AG04450 (cell line): Measurements from ENCODE around the gene CNKSR3. TPM values are rescaled to one million over a fixed set of nuclear protein-coding genes. Genes with fewer than 3 reads are reported as not detected.

ENCODE experiments used
- CTCF ChIA-PET: fragments of 300-600, 350-600 bp; formaldehyde crosslinking; extraction: SDS; loops from one replicate; lab custom pipeline; 2022; ENCODE audit warnings: antibody characterized with exemption, inconsistent platforms; lab: Charles Lee
- POLR2A ChIA-PET: fragments of 350-600 bp; formaldehyde crosslinking; extraction: SDS; loops from one replicate; lab custom pipeline; 2021; ENCODE audit warnings: antibody characterized with exemption, inconsistent platforms; lab: Yijun Ruan, JAX
- DNase-seq: peaks from one replicate; pipeline ENCODE4 v3.0.0-alpha.2; 2011; ENCODE audit warnings: low read depth, low spot score
- H3K27ac ChIP-seq: one replicate; pipeline ENCODE4 v1.5.1; 2012; ENCODE audit warnings: low read depth, low read length, control low read depth
- H3K27me3 ChIP-seq: one replicate; pipeline ENCODE4 v1.6.0; 2012; ENCODE audit warnings: low read length; ENCODE audit not compliant: control insufficient read depth, insufficient read depth
- H3K4me3 ChIP-seq: 2 replicates; pipeline ENCODE4 v1.5.1; 2011; ENCODE audit warnings: mild to moderate bottlenecking, low read depth, low read length, control low read depth
- H3K9me3 ChIP-seq: 2 replicates; pipeline ENCODE4 v1.5.1; 2012; ENCODE audit warnings: low read length; ENCODE audit not compliant: control insufficient read depth, insufficient read depth
- polyA plus RNA-seq: library from polyadenylated mRNA; depleted of rRNA; stranded (reverse); fragments of >200 nt; gene quantifications from 2 replicates; pipeline ENCODE4 v1.2.3, GENCODE V29; 2011
- TF ChIP-seq, protein P1 (sequence below): IDR thresholded peaks from 2 replicates; pipeline ENCODE4 v1.5.1; 2011; ENCODE audit warnings: low read depth, low read length, control low read depth, inconsistent platforms

CNKSR3 gene
- polyA plus RNA-seq, 1 experiment, result 8.6 TPM

DNA sequence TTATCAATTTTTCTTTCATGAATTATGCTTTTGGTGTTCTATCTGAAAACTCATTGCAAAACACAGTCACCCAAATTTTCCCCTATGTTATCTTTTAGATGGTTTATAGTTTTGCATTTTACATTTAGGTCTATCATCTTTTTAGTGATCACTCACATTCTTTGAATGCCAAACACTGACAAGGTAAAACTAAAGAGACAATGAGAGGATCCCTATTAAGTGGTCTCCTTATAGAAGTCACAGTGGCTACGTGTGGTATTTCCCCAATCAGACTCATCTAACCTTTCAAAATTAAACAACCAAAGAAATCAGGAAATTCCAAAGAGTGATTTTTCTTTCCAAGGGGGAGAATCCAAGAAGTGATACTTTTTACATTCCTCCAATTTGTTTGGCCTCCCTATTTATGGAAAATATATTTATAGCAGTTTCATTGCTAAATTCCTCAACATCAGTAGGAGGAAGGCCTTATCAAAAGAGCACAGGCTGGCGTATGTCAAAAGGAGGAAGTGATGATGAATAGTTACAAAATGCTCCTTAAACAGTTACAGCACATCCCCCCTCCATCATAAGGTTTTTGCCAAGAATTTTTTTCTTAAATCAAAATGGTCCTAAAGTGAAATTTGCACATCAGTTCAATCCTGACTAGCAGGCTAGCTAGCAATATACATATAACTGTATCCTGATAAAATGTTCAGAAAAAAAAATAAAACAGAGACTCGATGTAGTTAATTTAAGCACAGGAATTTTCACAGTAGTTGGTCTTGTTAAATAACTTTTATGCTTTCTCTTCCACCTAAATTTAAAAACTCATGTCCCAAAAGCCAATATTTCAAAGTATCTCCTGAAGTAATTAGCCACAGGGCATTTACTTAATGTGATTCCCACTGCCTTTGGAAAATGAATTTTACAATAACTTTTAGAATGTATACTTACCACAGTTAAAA, 77.7 kb downstream of the CNKSR3 start:
- no peak for DNase-seq
- Histone ChIP-seq H3K27me3 (no peaks in the 10 kb centered on the region), H3K27ac (no peak overlapping the region), H3K9me3 (no peaks in the 10 kb centered on the region; the same call in 1 of the 2 replicates), H3K4me3 (no peak overlapping the region)
- POLR2A ChIA-PET, result no interaction called here
- CTCF ChIA-PET, result interaction anchor here (0.5 to 0.6 kb wide), 2 partner anchors 13 to 21 kb away, joined by 3 to 6 read pairs; no protein-coding TSS in a partner anchor
- TF ChIP-seq, protein P1, sequence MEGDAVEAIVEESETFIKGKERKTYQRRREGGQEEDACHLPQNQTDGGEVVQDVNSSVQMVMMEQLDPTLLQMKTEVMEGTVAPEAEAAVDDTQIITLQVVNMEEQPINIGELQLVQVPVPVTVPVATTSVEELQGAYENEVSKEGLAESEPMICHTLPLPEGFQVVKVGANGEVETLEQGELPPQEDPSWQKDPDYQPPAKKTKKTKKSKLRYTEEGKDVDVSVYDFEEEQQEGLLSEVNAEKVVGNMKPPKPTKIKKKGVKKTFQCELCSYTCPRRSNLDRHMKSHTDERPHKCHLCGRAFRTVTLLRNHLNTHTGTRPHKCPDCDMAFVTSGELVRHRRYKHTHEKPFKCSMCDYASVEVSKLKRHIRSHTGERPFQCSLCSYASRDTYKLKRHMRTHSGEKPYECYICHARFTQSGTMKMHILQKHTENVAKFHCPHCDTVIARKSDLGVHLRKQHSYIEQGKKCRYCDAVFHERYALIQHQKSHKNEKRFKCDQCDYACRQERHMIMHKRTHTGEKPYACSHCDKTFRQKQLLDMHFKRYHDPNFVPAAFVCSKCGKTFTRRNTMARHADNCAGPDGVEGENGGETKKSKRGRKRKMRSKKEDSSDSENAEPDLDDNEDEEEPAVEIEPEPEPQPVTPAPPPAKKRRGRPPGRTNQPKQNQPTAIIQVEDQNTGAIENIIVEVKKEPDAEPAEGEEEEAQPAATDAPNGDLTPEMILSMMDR, result no peak

DNA sequence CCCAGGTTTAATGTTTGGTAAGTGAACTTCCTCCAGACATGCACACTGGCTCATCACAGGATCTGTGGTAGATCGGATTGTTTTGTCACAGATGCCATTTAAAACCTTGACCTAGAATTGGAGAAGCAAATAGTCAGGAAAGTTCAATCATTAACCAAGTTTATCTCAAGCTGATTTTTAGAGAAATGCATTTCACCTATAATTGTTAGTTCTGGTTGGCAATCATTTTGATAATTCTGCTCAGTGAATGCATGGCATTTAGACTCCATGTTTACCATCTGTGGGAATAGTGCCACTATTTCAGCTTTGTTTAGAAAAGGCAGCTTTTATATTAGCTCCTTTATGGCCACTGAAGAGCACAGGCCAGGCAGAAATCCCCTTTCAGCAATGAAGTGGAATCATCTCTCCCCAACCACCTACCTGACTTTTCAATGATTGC, 80.0 kb downstream of the CNKSR3 start:
- POLR2A ChIA-PET, result no interaction called here
- H3K9me3 ChIP-seq, result no peaks in the 10 kb centered on the region; the same call in 1 of the 2 replicates
- DNase-seq, result no peak
- TF ChIP-seq, protein P1, result no peak
- CTCF ChIA-PET, result no interaction called here
- H3K27ac ChIP-seq, result no peak overlapping the region
- H3K4me3 ChIP-seq, result no peak overlapping the region
- H3K27me3 ChIP-seq, result no peaks in the 10 kb centered on the region

DNA sequence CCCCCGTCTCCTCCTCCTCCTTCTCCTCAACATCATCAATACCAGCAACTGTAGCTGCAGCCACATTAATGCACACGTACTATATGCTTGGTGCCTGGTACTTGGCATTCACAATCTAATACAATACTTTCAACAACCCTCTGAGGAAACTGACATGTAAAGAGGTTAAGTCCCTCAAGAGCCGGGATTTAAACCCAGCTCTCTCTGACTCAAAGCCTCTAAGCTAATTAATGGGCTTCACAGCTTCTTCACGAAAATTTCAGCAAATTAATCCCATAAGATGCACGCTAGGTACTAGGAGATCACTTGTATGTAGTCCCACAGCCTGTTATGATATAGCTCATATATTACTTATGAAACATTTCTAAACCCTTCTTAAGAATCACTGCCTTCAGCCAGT, 80.8 kb downstream of the CNKSR3 start:
- no peaks in the 10 kb centered on the region for H3K9me3 ChIP-seq
- no peak overlapping the region for H3K4me3 ChIP-seq
- no peaks in the 10 kb centered on the region for H3K27me3 ChIP-seq
- H3K27ac ChIP-seq, result no peak overlapping the region
- ChIA-PET CTCF (interaction anchor here (0.9 to 1.3 kb wide), 2 partner anchors 71 to 275 kb away, joined by 3 to 4 read pairs; no protein-coding TSS in a partner anchor), POLR2A (no interaction called here)
- TF ChIP-seq, protein P1, result no peak
- DNase-seq, result no peak

DNA sequence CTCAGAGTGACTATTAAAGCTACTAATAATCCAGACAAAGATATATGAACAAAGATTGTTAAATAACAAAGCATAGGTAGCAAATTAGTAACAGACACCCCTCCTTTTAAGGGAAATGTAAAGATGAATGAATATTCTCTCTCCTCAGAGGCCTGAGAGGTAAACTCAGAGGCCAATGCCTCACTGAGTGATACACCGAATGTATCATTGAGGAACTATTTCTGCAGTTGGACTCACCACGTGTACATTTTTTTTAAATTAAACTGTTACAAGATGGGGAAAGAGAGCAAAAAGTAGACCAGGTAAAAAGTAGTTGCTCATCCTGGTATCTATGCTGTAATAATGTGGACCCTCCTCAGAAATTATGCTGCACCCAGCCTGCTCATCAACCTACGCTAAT, 81.6 kb downstream of the CNKSR3 start:
- TF ChIP-seq, protein P1, result no peak
- no peak for DNase-seq
- CTCF ChIA-PET, result interaction anchor here (0.9 to 1.3 kb wide), 2 partner anchors 71 to 274 kb away, joined by 3 to 4 read pairs; no protein-coding TSS in a partner anchor
- POLR2A ChIA-PET, result no interaction called here
- H3K9me3 ChIP-seq, result no peaks in the 10 kb centered on the region
- no peaks in the 10 kb centered on the region for H3K27me3 ChIP-seq
- no peak overlapping the region for H3K27ac ChIP-seq
- H3K4me3 ChIP-seq, result no peak overlapping the region

DNA sequence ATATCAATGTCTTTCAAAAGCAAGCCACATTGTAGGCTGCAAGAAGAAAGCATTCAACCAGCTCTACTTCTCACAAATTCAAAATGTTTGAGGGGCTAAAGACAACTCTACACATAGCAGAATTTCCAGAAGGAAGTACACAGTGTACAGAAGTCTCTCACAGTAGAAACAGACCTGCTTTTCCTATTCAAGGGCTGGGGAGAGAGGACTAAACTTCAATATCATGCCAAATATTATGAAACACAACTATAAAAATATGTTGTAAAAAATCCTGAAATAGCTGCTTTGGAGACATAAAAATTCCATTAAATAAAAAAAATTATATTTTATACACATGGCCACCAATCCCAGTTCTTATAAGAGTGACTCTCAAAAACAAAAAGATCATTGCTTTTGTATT, 83.0 kb downstream of the CNKSR3 start:
- Histone ChIP-seq H3K4me3 (no peak overlapping the region), H3K27me3 (no peaks in the 10 kb centered on the region), H3K9me3 (no peaks in the 10 kb centered on the region), H3K27ac (no peak overlapping the region)
- DNase-seq, result no peak
- POLR2A ChIA-PET, result interaction anchor here (0.7 kb wide), 1 partner anchor 16 kb away, joined by 3 read pairs; no protein-coding TSS in a partner anchor
- TF ChIP-seq, protein P1, result no peak
- CTCF ChIA-PET, result interaction anchor here (0.6 to 1.4 kb wide), 2 partner anchors 16 to 73 kb away, joined by 3 to 4 read pairs; no protein-coding TSS in a partner anchor
